Right renal cortex interstitium (tissue), 3 donors: ENCODE measurements around the gene IGF2R. TPM values are rescaled to one million over a fixed set of nuclear protein-coding genes. Genes with fewer than 3 reads are reported as not detected.
"Not testable (repeated sequence)": the region's sequence is repeated elsewhere in the genome, so short reads cannot be mapped to it uniquely, and the experiment has no call there.

Experiments used
- DNase-seq, 3 donors: peaks; one replicate each; pipeline ENCODE4 v3.0.0-alpha.2; 2013; ENCODE audit warnings: low read depth in 3 of 3, low spot score in 2 of 3
- polyA plus RNA-seq, 3 donors: library from polyadenylated mRNA; unstranded; fragments of 120-200 nt; gene quantifications; one replicate each; pipeline ENCODE4 v1.2.1, GENCODE V29; 2013; ENCODE audit not compliant: insufficient read length in 3 of 3

Gene IGF2R
- polyA plus RNA-seq, 3 donors, result 56.6 to 62.3 (median 57.5) TPM

DNA sequence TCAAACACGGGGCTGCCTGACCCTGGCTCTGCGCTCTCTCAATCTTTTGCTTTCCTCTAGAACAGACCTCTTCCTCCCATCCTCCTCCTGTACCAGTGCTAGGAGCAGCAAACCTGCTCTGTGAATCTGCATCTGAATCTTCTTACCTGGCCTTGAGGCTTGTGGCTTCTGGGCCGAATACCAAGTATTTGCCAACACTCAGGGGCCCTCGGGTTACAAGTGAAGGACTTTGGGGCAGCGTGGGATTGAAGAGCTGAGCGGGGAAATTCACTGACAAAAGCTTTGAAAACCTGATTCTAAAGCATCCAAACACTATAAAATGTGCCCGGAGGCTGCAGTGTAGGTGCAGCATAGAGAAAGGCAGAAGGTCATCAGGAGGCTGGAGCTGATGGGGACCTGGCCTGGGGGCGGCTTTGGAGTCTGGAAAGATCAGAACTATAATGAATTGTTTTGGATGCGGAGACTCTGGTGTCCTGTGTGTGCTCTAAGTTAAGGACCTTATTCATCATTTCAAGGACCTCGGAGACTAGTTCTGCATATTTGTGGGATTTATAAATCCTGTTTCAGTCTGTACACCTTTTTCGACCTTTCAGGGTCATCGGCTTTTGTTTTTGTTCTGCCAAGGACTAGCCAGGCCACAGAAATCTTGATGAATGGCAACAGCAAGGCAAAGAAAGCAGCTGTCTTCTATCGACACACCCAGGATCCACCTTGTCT lies 16.4 kb upstream of the IGF2R start:
- DNase-seq, result no peak

- no peak for DNase-seq
Measured at GRCh38 chr6:159953091-159953601, 15.7 kb upstream of the IGF2R start.

- DNase-seq, result no peak
Measured at GRCh38 chr6:159955945-159956361, 12.9 kb upstream of the IGF2R start.

- DNase-seq, result no peak
Measured at GRCh38 chr6:159957071-159957673, 11.7 kb upstream of the IGF2R start.

GRCh38 chr6:159959165-159959975 lies 9.5 kb upstream of the IGF2R start:
- DNase-seq, result no peak

DNA sequence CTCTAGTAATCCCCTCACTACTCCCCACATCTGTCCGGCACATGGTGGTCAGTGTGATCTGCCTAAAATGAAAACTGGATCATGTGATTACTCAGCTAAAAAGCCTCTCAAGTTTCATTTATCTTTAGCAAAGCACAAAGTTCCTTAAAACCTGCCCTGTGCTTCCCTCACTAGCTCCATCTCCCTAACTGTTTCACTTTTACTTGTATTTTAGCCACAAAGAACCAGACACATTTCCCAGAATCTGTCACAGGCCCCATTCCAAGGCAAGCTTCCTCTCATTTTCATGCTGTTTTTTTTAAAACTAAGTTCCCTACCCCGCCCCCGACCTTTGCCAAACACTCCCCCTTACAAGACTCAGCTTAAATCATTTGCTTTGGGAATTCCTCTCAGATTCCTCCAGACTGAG lies 8.9 kb upstream of the IGF2R start:
- DNase-seq, result no peak

DNA sequence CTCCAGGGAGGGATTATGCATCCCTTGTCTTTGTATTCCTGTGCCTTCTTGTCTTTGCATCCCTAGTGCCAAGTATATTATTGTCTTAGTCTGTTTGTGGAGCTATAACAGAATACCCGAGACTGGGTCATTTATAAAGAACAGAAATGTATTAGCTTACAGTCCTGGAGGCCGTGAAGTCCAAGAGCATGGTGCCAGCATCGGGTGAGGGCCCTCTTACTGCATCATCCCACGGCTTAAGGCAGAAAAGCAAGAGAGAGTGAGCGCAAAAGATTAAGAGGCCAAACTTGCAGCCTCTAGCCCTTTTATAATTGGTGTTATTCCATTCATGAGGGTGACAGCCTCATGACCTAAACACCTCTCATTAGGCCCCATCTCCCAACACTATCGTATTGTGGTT lies 8.4 kb upstream of the IGF2R start:
- no peak for DNase-seq

DNA sequence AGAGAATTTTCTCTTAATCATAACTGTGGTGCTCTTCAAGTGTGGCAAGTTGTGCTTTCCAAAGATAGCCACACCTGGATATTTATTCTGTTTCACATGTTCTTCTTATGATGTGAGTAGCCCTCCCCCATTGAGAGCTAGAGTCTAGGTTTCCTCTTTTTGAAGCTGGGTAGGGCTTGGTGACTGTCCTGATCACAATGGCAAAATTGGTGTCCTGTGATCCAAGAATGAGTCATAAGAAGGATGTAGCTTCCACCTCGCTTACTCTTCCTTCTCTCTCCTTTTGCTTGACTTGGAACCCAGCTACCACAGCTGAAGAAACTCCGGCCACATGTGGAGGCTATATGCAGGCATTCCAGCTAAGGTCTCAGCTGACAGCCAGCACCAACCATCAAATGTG lies 7.4 kb upstream of the IGF2R start:
- DNase-seq, result no peak

DNA sequence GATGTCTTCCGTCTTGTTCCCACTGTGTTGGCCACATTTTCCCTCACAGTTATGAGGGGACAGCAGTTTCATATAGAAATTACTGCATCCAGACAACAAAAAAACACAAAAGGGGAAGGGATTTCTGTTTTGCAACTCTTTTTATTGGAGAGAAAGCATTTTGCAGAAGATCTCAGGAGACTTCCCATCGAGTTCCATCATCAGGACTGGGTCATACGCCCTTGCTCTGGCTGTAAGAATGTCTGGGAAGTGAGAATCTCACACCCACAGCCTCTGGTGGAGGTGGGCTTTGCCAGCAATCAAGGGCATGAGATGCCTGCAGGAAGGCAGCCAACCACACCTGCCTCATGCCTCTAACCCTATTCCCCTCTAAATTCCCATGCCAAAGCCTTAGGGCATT lies 5.8 kb upstream of the IGF2R start:
- no peak for DNase-seq

DNA sequence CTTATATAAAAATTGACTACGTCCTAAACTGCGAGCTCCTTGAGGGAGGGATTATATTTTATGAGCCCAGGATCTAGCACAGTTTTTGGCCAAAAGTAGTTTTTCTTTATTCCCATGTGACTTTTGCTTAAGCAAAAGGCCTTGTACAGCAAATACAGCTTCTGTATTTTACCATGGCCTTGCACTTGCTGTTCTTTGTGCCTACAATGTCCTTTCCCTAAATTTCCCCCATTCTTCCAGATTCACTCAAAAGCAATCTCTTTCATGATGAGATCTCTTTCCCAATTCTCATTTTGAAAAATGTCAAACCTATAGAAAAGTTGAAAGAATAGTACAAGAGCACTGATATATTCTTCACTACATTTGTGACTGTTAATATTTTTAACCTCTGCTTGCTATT lies 4.8 kb upstream of the IGF2R start:
- DNase-seq, result no peak

GRCh38 chr6:159966339-159966738 lies 2.5 kb upstream of the IGF2R start:
- no peak for DNase-seq

- DNase-seq, result no peak
Measured at GRCh38 chr6:159966981-159967380, 1.9 kb upstream of the IGF2R start.

DNA sequence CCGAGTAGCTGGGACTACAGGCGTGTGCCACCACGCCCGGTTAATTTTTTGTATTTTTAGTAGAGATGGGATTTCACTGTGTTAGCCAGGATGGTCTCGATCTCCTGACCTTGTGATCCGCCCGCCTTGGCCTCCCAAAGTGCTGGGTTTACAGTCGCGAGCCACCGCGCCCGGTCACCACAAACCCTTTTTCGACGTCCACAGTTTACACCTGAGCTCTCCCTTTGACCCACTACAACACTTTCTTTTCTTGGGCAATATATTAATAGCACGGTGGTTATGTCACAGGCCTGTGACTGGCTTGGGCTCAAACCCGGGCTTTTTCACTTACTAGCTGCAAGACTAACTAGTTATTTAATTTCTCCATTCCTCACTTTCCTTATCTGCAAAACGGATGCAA lies 1.3 kb upstream of the IGF2R start:
- not testable (repeated sequence) for DNase-seq

- DNase-seq, result no peak
Measured at GRCh38 chr6:159969204-159969912, 476 bp downstream of the IGF2R start.

DNA sequence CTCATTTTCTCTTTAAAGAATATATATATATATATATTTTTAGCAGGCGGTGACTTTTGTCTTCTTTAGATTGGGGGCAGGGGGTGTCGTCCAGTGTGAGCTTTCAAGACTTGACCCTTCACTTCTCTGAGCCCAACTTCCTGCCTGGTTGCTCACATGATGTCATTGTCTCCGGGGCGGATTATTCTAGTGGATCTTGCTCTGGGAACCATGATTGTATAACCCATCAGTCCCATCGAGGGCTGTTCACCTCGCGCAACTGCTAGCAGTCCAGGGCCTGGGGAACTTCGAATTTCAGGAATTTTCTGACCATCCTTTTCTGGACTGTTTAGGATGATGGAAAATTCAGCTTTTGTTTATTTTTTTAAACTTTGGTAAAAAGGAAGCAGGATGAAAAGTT lies 1.0 kb downstream of the IGF2R start:
- peak in 1 of 3 donors; percentile 72 for DNase-seq

DNA sequence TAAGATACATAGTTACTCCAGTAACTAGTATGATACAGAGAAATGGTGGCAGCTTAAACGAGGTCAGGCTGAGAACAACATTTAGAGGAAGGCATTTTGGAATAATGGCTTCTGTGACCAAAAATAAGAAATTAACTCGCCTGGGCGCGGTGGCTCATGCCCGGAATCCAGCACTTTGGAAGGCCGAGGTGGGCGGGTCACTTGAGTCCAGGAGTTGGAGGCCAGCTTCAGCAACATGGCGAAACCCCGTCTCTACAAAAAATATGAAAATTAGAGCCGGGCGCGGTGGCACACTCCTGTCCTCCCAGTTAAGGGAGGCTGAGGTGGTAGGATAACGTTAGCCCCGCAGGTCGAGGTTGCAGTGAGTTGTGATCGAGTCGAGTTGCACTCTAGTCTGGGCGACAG lies 1.8 kb downstream of the IGF2R start:
- DNase-seq, result no peak

DNA sequence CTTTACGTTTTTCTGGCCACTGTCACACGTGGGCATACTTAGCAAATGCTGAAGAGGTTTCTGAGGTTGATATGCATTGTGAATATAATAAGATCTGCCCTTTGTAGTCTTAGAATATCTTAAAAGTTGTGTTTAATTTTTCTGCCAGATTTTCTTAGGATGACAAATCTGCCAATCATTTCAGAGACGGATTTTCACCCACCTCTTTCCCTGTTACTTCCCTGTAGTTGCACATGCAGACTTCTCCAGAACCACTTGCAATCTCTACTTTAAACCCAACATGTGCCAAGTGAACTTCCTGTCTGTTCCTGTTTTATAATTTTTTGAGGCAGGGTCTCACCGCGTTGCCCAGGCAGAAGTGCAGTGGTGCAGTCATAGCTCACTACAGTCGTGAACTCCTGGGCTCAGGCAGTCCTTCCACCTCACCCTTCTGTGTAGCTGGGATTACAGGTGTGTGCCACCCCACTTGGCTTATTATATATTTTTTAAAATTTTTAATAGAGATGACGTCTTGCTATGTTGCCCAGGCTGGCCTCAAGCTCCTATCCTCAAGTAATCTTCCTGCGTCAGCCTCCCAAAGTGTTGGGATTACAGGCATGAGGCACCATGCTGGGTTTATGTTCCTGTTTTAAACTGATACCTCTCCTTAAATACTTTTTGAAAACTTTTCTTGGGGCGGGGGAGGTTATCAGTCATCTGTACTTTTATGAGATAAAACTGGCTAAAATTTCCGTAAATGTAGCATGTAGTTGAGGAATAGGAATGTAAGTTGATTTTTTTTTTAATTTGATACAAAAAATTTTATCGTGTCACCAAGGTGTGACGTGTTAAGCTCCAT lies 2.7 kb downstream of the IGF2R start:
- DNase-seq, result no peak

DNA sequence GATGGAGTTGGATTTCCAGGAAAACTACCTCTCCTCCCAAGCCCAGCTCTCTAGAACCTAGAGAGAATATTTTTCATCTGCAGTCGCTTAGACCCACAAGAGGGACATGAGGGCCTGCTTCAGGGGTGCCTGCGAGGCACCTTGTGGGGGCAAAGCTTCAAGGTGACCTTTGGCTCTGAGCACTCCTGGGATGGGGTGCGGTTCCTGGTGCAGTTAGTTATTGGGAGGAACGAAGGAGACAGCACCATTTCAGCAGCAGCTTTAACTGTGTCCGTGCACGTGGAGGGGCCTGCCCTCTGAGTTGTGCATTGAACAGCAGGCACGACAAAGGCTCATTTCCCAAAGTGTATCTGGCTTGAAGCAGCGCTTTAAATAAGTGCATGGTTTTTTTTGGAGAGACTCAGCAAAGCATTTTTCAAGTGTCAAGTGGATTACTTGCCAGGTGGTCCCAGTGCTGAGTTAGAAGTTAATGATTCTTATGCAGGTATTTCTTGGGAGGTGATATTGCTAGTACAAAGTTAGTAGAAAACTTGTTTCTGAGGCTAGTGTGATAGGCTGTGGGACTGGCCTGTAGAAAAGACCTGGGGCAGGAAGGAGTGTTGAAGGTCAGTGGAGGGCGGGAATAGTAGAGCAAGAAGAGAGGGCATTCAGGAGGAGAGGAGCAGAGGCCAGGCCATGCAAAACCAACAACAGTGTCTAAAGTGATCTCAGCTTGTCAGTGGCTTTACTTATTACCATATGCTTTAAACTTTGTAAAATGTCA lies 3.8 kb downstream of the IGF2R start:
- no peak for DNase-seq

DNA sequence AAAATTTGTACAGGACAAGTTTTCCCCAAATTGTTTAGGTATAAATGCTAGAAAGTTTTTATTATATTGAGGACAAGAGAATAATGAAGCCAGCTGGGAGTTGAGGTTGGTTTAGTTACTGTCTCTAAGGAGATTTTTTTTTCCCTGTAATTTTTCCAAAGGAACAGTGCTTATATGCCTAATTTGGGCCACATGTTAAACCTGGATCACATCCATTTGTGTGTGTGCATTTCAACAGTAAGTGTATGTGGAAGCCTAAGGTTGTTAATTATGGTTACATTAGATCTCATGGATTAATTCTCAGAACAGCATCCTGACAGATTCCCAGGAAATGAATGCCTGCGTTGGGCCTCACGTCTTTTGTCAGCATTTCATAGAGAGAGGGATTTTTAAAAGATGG lies 4.5 kb downstream of the IGF2R start:
- no peak for DNase-seq
